SK-N-SH (cell line): ENCODE data around the gene PBLD. TPM values are rescaled to one million over a fixed set of nuclear protein-coding genes. Genes with fewer than 3 reads are reported as not detected.

Experiments used
- CTCF ChIA-PET: fragments of 300-600, 350-600 bp; formaldehyde crosslinking; extraction: SDS; loops from one replicate; lab custom pipeline; 2021; lab: Yijun Ruan, JAX
- POLR2A ChIA-PET: fragments of 350-600 bp; sonication (Branson Sonifier 250); formaldehyde crosslinking; extraction: SDS; loops from one replicate; lab custom pipeline; 2020; ENCODE audit warnings: antibody characterized with exemption, inconsistent platforms; lab: Yijun Ruan, JAX
- DNase-seq: peaks from one replicate; pipeline ENCODE4 v3.0.0; 2012
- H2AFZ ChIP-seq: fragments of 200-600 bp; sonication (generic); 2 replicates; pipeline ENCODE4 v1.8.1; 2016; ENCODE audit warnings: antibody characterized with exemption, mild to moderate bottlenecking, low read depth
- H3F3A ChIP-seq: fragments of 200-600 bp; sonication (generic); replicated peaks from 2 replicates; pipeline ENCODE3; 2016; ENCODE audit warnings: antibody characterized with exemption, mild to moderate bottlenecking; ENCODE audit not compliant: insufficient read depth
- H3K27ac ChIP-seq, 2 experiments: fragments of 200-500 bp in 1 of 2; fragments of 200-600 bp in 1 of 2; sonication (Bioruptor generic) in 1 of 2; sonication (generic), shearing (Covaris generic) in 1 of 2; 2 replicates each; pipeline versions ENCODE4 v1.5.1 to v1.6.1; 2014 to 2016; ENCODE audit warnings: low read depth in 2 of 2, inconsistent platforms in 1 of 2, low read length in 1 of 2, mild to moderate bottlenecking in 1 of 2, mixed read lengths in 1 of 2
- H3K27me3 ChIP-seq: fragments of 200-600 bp; sonication (generic), shearing (Covaris generic); 2 replicates; pipeline ENCODE4 v1.6.1; 2016; ENCODE audit warnings: mixed run types; ENCODE audit not compliant: insufficient read depth
- H3K36me3 ChIP-seq, 2 experiments: fragments of 200-500 bp in 1 of 2; fragments of 200-600 bp in 1 of 2; sonication (Bioruptor generic) in 1 of 2; sonication (generic) in 1 of 2; replicated peaks in 1 of 2; 2 replicates each; pipeline versions ENCODE3 to v1.5.1; 2014 to 2016; ENCODE audit warnings: low read length in 1 of 2, mild to moderate bottlenecking in 1 of 2; ENCODE audit not compliant: insufficient read depth in 2 of 2, control insufficient read depth in 1 of 2
- H3K4me1 ChIP-seq, 2 experiments: fragments of 200-500 bp in 1 of 2; fragments of 200-600 bp in 1 of 2; sonication (Bioruptor generic) in 1 of 2; sonication (generic), shearing (Covaris generic) in 1 of 2; 2 replicates each; pipeline versions ENCODE4 v1.5.1 to v1.6.1; 2014 to 2016; ENCODE audit warnings: low read depth in 1 of 2, low read length in 1 of 2, mixed run types in 1 of 2; ENCODE audit not compliant: insufficient read depth in 2 of 2, control insufficient read depth in 1 of 2
- H3K4me2 ChIP-seq: fragments of 200-600 bp; sonication (generic), shearing (Covaris generic); 2 replicates; pipeline ENCODE4 v1.6.1; 2017; ENCODE audit warnings: mixed run types
- H3K4me3 ChIP-seq, 2 experiments: fragments of 200-500 bp in 1 of 2; fragments of 200-600 bp in 1 of 2; sonication (Bioruptor generic) in 1 of 2; sonication (generic), shearing (Covaris generic) in 1 of 2; 2 replicates each; pipeline versions ENCODE4 v1.5.1 to v1.8.1; 2014 to 2016; ENCODE audit warnings: low read depth in 2 of 2, inconsistent platforms in 1 of 2, low read length in 1 of 2, mild to moderate bottlenecking in 1 of 2, mixed read lengths in 1 of 2, moderate library complexity in 1 of 2
- H3K79me2 ChIP-seq: fragments of 200-600 bp; sonication (generic); 2 replicates; pipeline ENCODE4 v1.8.1; 2017; ENCODE audit warnings: mild to moderate bottlenecking; ENCODE audit not compliant: insufficient read depth
- H3K9ac ChIP-seq: fragments of 200-600 bp; sonication (generic); 2 replicates; pipeline ENCODE4 v1.6.1; 2017; ENCODE audit warnings: mixed run types
- H3K9me2 ChIP-seq: fragments of 200-600 bp; sonication (generic); 2 replicates; pipeline ENCODE4 v1.6.1; 2017; ENCODE audit warnings: mixed run types
- H3K9me3 ChIP-seq: fragments of 200-600 bp; sonication (generic); 2 replicates; pipeline ENCODE4 v1.6.1; 2017; ENCODE audit warnings: mixed run types, mild to moderate bottlenecking, moderate library complexity
- H4K20me1 ChIP-seq: fragments of 200-600 bp; sonication (generic); 2 replicates; pipeline ENCODE4 v1.6.1; 2017; ENCODE audit warnings: mild to moderate bottlenecking, mixed run types; ENCODE audit not compliant: insufficient read depth
- EZH2phosphoT487 ChIP-seq: fragments of 200-600 bp; sonication (generic); IDR thresholded peaks from 2 replicates; pipeline ENCODE4 v1.6.1; 2017; ENCODE audit warnings: low read depth, mixed run types, mild to moderate bottlenecking, antibody characterized with exemption, moderate library complexity, borderline replicate concordance
- FOXJ3 ChIP-seq: sonication (generic); formaldehyde crosslinking; IDR thresholded peaks from 2 replicates; pipeline ENCODE4 v1.5.1; 2020; ENCODE audit warnings: mild to moderate bottlenecking, missing genetic modification reagents
- GABPA ChIP-seq: IDR thresholded peaks from 2 replicates; pipeline ENCODE4 v1.4.0; 2012; ENCODE audit warnings: low read depth, mild to moderate bottlenecking
- MEF2A ChIP-seq: IDR thresholded peaks from 2 replicates; pipeline ENCODE4 v1.4.0; 2012; ENCODE audit warnings: low read depth, borderline replicate concordance
- NFIC ChIP-seq: IDR thresholded peaks from 2 replicates; pipeline ENCODE4 v1.4.0; 2012; ENCODE audit warnings: borderline replicate concordance
- RFX5 ChIP-seq: IDR thresholded peaks from 2 replicates; pipeline ENCODE4 v1.6.1; 2012; ENCODE audit warnings: mild to moderate bottlenecking, improper control_type of control experiment, low read length
- SMC3 ChIP-seq: IDR thresholded peaks from 2 replicates; pipeline ENCODE4 v1.6.1; 2012; ENCODE audit warnings: low read depth, low read length, improper control_type of control experiment
- TAF1 ChIP-seq: IDR thresholded peaks from 2 replicates; pipeline ENCODE4 v1.6.1; 2012; ENCODE audit warnings: low read depth, mild to moderate bottlenecking, low read length, moderate library complexity, borderline replicate concordance
- TCF12 ChIP-seq: IDR thresholded peaks from 2 replicates; pipeline ENCODE4 v1.4.0; 2012
- WGBS: methylation state at CpG from one replicate; pipeline ENCODE4 v1.1.6; 2017; ENCODE audit warnings: low lambda C conversion rate; 5-methylcytosine and 5-hydroxymethylcytosine counted together
- polyA plus RNA-seq, 3 experiments: library from polyadenylated mRNA; depleted of rRNA; stranded (reverse); fragments of >200 nt; gene quantifications; 2 replicates each; pipeline ENCODE4 v1.2.3, GENCODE V29; 2012
- TF ChIP-seq, protein P1 (sequence below): IDR thresholded peaks from 2 replicates; pipeline ENCODE4 v1.4.0; 2012; ENCODE audit warnings: low read depth, borderline replicate concordance
- TF ChIP-seq, protein P2 (sequence below): IDR thresholded peaks from 2 replicates; pipeline ENCODE4 v1.4.0; 2012; ENCODE audit warnings: low read depth, borderline replicate concordance
- TF ChIP-seq, protein P3 (sequence below): IDR thresholded peaks from 2 replicates; pipeline ENCODE4 v1.6.1; 2012; ENCODE audit warnings: mild to moderate bottlenecking, low read depth, low read length, moderate library complexity
- TF ChIP-seq, protein P4 (sequence below): fragments of 200-600 bp; sonication (generic); IDR thresholded peaks from 2 replicates; pipeline ENCODE4 v1.6.1; 2017; ENCODE audit warnings: antibody characterized with exemption, mild to moderate bottlenecking, moderate library complexity

The PBLD gene
- polyA plus RNA-seq, 1 of the 3 experiments (the other 2 are of a cell fraction): 0.94 TPM

DNA sequence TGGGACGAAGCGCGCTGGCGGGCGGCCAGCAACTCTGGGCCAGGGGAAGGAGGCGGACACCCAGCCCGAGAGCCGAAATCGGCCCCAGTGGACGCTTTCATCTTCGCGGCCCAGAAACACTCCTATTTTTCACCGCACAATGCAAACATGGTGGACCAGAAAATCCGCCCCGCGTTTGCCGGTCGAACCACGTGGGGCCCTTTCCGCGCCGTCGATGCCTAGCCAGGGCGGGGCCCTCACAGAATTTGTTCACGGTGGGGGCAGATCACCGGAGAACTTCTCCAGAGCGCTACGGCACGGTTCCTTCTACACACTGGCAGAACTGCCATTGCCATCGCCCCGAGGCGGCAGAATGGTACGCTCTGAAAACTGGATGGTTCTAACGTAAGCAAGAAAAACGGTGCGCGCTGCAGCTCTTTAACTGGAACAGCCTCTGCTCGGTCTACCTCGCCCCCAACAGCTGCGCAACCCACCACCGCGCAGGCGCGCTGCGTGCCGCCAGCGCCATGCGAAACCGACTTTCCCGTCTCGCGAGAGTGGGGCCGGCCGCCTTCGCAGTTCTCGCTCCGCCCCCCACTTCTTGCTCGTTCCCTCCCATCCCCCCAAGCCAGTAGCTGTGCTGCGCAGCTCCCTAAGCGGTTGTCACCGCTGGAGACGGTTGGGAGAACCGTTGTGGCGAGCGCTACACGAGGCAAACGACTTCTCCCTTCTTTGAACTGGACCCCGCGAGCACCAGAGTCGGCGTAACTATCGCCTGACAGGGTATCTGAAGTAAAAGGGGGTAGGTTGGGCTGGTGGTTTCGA lies 1.1 kb downstream of the PBLD start, which contains the start of gene HNRNPH3 (continued):
- TF ChIP-seq, protein P1, sequence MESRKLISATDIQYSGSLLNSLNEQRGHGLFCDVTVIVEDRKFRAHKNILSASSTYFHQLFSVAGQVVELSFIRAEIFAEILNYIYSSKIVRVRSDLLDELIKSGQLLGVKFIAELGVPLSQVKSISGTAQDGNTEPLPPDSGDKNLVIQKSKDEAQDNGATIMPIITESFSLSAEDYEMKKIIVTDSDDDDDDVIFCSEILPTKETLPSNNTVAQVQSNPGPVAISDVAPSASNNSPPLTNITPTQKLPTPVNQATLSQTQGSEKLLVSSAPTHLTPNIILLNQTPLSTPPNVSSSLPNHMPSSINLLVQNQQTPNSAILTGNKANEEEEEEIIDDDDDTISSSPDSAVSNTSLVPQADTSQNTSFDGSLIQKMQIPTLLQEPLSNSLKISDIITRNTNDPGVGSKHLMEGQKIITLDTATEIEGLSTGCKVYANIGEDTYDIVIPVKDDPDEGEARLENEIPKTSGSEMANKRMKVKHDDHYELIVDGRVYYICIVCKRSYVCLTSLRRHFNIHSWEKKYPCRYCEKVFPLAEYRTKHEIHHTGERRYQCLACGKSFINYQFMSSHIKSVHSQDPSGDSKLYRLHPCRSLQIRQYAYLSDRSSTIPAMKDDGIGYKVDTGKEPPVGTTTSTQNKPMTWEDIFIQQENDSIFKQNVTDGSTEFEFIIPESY: peak; percentile 98
- TF ChIP-seq, protein P2, sequence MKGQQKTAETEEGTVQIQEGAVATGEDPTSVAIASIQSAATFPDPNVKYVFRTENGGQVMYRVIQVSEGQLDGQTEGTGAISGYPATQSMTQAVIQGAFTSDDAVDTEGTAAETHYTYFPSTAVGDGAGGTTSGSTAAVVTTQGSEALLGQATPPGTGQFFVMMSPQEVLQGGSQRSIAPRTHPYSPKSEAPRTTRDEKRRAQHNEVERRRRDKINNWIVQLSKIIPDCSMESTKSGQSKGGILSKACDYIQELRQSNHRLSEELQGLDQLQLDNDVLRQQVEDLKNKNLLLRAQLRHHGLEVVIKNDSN: peak; percentile 76; the same call in 1 of the 2 replicates
- TF ChIP-seq RFX5 (no peak), TCF12 (peak; percentile 62), GABPA (no peak), MEF2A (no peak)
- TF ChIP-seq, protein P3, sequence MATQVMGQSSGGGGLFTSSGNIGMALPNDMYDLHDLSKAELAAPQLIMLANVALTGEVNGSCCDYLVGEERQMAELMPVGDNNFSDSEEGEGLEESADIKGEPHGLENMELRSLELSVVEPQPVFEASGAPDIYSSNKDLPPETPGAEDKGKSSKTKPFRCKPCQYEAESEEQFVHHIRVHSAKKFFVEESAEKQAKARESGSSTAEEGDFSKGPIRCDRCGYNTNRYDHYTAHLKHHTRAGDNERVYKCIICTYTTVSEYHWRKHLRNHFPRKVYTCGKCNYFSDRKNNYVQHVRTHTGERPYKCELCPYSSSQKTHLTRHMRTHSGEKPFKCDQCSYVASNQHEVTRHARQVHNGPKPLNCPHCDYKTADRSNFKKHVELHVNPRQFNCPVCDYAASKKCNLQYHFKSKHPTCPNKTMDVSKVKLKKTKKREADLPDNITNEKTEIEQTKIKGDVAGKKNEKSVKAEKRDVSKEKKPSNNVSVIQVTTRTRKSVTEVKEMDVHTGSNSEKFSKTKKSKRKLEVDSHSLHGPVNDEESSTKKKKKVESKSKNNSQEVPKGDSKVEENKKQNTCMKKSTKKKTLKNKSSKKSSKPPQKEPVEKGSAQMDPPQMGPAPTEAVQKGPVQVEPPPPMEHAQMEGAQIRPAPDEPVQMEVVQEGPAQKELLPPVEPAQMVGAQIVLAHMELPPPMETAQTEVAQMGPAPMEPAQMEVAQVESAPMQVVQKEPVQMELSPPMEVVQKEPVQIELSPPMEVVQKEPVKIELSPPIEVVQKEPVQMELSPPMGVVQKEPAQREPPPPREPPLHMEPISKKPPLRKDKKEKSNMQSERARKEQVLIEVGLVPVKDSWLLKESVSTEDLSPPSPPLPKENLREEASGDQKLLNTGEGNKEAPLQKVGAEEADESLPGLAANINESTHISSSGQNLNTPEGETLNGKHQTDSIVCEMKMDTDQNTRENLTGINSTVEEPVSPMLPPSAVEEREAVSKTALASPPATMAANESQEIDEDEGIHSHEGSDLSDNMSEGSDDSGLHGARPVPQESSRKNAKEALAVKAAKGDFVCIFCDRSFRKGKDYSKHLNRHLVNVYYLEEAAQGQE: peak; percentile 89
- TF ChIP-seq, all 33 proteins: peak for 17

DNA sequence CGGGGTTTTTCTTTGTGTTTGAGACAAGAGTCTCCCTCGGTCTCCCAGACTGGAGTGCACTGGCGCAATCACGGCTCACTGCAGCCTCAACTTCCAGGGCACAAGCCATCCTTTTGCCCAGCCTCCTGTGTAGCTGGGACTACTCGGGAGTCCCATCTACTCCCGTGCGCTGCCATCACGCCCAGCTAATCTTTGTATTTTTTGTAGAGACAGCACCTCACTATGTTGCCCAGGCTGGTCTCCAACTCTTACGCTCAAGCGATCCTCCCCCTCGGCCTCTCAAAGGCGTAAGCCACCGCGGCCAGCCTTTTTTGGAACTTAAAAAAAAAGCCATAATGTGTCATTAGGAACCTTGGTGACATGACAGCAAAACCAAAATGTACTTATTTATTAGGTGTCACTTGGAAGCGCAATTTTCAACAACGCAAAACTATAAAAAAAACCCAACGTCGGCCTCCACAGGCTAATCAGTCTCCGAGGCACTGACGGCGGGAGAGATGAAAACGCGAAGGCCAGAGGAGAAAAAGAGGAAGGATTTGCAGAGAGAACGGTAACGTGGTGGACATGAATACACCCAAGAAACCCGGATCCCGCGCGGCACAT lies 1.8 kb downstream of the PBLD start:
- Histone ChIP-seq H3K4me3 (peak overlapping the region; percentile 85 to 91), H3K79me2 (peaks cover 50% of the 10 kb centered on the region), H3K9me2 (no peaks in the 10 kb centered on the region), H4K20me1 (peaks cover 32% of the 10 kb centered on the region), H3F3A (peaks cover 40% of the 10 kb centered on the region), H3K36me3 (peaks cover 6 to 8% of the 10 kb centered on the region in 2 experiments), H3K27me3 (no peaks in the 10 kb centered on the region), H3K9me3 (no peaks in the 10 kb centered on the region), H2AFZ (peak overlapping the region; percentile 58), H3K27ac (peak overlapping the region; percentile 95 to 98), H3K4me2 (peak overlapping the region; percentile 76), H3K9ac (peak overlapping the region; percentile 99), H3K4me1 (peaks cover 22 to 30% of the 10 kb centered on the region in 2 experiments)
- WGBS: 35% methylated on average over 29 of the region's 29 CpGs
- no peak for DNase-seq
- ChIA-PET POLR2A (interaction anchor here (0.7 to 1.4 kb wide), 6 partner anchors 8 to 118 kb away, joined by 3 to 11 read pairs (median 3); partner anchors contain the start of gene RUFY2), CTCF (interaction anchor here (0.5 to 1.5 kb wide), 3 partner anchors 80 to 341 kb away, joined by 3 to 4 read pairs (median 3); no protein-coding TSS in a partner anchor)
- TF ChIP-seq EZH2phosphoT487 (no peak), FOXJ3 (no peak), NFIC (no peak), SMC3 (no peak), TAF1 (no peak)
- TF ChIP-seq, protein P4, sequence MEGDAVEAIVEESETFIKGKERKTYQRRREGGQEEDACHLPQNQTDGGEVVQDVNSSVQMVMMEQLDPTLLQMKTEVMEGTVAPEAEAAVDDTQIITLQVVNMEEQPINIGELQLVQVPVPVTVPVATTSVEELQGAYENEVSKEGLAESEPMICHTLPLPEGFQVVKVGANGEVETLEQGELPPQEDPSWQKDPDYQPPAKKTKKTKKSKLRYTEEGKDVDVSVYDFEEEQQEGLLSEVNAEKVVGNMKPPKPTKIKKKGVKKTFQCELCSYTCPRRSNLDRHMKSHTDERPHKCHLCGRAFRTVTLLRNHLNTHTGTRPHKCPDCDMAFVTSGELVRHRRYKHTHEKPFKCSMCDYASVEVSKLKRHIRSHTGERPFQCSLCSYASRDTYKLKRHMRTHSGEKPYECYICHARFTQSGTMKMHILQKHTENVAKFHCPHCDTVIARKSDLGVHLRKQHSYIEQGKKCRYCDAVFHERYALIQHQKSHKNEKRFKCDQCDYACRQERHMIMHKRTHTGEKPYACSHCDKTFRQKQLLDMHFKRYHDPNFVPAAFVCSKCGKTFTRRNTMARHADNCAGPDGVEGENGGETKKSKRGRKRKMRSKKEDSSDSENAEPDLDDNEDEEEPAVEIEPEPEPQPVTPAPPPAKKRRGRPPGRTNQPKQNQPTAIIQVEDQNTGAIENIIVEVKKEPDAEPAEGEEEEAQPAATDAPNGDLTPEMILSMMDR: no peak
